ENCODE measurements around the gene SCAF8.

SCAF8 gene

DNA sequence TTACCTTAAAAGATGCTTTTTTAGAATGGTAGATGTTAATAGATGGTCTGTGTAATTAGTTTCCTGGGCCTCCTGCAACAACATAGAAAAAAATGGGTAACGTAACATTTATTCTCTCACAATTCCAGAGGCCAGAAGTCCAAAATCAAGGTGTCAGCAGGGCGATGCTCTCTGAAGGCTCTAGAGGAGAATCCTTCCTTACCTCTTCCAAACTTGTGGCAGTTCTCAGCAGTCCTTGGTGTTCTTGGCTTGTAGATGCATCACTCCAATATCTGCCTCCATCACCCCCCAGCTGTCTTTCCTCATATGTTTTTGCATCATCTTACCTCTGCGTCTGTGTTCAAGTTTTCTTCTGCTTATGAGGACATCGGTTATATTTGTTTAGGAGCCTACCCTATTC lies 107.9 kb downstream of the SCAF8 start:
- DNase-seq, result no peak

DNA sequence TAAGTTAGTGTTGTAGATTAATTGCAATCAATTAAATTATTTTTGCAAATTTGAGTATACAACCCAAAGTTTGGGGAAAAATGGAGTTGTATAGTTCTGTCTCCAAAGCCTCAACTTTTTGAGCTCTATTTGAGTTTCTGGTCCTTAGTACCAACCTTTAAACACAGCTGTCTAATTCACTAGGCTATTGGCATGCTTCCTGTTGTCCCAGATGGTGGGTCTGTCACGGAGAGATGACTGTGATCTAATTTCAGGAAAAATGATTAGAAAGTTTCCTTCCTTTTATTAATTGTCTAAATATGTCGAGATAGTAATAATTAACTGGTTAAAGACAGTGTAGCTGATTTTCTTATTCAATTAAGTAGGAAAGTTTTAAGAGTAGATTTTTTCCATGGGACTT lies 109.6 kb downstream of the SCAF8 start:
- DNase-seq, result no peak

DNA sequence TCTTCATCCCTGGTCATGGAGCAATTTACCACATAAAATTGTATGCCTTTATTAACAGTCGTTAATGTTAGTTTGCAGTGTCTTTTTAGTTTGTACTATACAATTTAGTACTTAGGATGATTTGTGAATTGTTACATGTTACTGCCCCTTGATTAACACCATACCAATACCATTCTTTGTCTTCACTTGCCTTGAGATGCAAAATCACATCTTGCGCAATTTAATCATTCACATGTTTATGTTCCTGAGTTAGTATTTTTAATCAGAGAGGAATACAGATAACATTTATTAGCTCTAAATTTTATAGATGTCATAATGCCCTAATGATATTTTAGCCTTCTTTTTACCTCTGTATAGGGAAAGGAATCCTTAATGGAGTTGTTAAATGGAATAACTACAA lies 114.1 kb downstream of the SCAF8 start:
- no peak for DNase-seq

DNA sequence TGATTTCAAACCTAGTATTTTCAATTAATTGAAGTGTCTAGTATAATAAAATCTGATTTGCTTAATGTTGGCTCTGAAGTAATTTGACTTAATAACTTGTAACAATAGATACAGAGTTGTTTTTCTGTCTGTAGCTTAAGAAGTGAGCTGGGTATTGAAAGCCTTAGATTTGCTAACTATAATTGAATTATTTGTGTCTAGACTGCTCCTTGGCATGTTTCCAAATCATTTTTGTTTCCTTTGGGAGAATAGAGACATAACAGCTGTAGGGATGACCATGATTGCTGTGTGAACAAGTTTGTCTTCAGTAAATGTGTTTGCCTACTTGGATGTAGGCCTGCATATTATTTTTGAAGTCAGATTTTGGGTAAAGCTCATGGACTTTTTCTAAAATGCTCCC lies 115.4 kb downstream of the SCAF8 start:
- no peak for DNase-seq

DNA sequence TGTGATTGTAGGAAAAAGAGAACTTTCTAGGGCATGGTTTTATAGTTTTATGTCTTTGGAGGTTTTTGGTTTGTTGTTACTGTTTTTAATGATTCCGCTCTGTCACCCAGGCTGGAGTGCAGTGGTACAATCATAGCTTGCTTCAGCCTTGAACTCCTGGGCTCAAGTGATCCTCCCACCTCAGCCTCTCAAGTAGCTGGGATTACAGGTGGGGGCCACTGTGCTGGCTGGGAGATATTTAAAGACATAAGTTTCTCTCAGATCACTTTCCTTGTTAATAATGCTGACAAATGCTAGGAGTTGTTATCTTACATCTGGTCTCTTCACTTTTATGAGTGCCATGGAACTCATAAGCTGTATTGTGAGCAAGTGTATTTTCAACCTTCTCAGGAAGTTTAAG lies 116.3 kb downstream of the SCAF8 start:
- DNase-seq, result no peak

DNA sequence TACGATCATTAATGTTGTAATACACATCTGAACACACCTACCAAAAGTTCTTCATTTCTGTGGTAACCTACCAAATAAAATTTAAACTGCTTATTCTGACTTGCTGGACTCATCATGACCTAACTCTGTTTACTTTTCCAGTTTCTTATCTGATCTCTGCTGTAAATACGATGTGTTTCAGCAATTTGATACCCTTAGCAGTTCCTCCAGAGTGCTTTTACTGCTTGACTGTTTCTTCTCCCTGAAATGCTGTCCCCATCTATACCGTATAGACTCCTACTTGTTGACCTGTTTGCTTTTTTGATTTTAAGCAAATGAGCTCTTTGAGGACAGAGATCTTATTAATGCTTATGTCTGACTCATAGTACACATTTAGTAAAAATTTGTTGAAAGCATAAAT lies 119.5 kb downstream of the SCAF8 start:
- no peak for DNase-seq

DNA sequence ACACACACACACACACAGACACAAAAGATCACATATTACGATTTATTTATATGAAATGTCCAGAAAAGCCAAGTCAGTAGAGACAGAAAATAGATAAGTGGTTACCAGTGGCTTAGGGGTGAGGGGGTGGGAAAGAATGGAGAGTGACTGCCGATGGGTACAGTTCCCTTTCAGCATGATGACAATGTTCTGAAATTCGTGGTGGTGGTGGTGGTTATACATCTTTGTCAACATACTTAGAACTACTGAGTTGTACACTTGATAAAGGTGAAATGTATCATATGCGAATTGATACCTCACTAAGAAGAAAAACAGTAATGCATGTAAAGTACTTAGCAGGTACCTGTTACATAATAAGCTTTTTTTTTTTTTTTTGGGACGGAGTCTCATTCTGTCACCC lies 124.3 kb downstream of the SCAF8 start:
- no peak for DNase-seq

DNA sequence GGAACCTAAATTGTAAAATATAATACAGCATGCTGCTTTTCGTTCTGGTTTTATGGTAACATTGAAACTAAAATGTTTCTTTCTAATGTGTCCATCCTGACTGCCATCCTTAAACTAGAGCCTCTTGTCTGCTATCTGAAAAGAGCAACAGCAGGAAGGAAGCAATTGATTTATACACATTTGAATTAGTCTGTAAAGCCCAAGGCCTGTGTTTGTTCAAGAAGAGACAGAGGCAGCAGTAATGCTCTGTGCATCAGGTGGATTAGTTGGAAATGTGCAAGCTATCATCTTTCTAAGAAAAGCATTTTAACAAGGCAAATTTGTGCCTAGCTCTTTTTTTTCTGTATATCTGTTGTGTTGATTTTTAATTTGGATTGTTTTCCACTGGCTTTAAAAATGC lies 128.6 kb downstream of the SCAF8 start:
- DNase-seq, result no peak

DNA sequence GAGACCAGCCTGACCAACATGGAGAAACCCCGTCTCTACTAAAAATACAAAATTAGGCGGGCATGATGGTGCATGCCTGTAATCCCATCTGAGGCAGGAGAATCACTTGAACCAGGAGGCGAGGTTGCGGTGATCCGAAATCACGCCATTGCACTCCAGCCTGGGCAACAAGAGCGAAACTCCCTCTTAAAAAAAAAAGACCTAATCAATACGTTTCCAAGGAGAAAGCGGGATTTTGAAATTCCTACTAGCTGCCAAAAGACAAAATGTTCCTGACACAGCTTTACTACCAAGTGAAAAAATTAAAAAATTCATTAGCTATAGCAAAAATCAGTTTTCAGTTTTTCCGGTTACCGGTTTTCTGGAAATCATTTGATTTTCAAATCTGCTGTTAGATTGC lies 129.3 kb downstream of the SCAF8 start:
- DNase-seq, result no peak

DNA sequence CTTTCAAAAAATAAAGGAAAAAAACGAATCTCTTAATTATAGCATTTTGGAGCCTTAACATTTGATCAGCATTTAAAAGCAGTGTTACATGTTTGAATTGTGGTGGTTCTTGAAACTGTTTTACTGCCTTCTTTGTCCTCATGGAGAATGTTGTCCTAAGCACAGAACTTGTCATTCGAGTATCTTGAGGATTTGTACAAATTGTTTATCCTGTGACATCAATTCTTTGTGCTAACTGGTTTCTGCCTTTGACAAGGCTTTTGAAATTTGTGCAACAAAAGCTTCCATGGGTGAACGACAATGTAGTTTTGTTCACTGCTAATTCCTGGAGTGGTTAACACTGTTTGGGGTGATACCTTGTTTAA lies 130.8 kb downstream of the SCAF8 start:
- DNase-seq, result no peak

DNA sequence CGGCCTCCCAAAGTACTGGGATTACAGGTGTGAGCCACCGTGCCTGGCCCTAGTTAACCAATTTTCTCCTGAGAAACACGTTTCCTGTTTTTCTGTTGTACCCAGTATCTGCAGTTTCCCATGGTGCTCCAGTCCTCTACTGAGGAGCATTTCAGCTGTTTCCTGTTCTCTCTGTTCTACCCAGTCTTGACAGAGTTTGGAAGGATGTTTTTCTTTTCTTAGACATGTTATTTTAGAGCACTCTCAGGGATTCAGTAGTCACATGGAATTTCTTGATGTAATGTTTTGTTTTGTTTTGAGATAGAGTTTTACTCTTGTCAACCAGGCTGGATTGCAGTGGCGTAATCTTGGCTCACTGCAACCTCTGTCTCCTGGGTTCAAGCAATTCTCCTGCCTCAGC lies 132.1 kb downstream of the SCAF8 start:
- DNase-seq, result peak; percentile 30 to 43

DNA sequence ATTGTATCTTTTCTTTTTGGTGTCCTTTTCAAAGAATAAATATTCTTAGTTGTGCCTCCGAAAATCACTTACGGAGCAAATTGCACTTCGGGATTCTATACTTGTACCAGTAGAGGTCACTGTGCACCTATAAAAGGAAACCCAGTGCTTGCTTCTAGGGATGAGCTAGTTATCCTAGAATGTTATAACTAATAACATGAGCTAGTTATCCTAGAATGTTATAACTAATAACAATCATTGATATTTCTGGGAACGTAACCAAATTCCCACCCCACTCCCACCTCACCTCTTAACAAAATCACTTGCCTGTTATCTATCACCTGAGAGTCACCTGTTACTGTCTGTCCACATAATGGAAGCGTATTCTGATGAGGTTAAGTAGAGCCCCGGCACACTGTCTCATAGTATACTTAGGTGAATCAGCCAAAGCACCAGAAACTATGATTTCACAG lies 135.0 kb downstream of the SCAF8 start:
- peak; percentile 69 to 78 for DNase-seq

DNA sequence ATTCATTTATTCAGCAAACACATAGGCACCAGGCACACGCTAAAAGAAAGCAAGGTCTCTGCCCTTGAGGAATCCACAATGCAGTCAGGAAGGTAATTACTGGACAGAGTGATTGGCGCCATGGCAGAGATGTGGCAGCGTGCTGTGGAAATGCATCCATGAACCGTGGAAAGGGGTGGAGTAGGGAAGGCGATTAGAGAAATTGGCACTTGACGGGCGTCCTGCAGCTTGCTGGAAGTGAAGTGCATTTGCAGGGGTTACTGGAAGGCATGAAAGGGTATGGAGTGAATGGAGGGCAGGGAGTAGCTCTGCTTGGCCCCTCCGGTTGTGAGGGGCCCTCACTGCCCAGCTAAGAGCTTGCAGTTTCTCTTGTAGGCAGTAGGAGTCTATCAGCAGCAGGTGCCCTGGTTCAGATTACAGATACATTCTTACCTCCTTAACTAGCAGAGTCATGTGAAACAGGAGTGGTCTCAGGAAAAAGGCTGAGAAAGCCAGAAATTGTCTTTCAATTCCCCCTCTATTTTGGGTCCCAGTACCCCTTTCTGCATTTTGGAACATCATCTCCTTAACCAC lies 139.4 kb downstream of the SCAF8 start:
- no peak for DNase-seq

DNA sequence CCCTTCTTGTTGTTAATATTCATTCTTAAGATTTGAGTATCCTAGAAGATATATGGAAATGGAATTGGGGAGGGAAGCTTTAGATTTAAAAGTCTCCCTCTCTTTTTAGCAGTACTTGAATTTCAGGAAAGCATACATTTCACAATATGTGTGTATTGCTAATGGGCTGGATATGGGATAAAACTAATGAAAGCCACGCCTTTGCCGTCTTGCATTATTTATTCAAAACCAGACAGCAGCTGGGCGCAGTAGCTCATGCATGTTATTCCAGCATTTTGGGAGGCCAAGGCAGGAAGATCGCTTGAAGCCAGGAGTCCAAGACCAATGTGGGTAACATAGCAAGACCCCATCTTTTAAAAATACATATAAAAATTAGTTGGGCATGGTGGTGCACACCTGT lies 140.3 kb downstream of the SCAF8 start:
- DNase-seq, result no peak

DNA sequence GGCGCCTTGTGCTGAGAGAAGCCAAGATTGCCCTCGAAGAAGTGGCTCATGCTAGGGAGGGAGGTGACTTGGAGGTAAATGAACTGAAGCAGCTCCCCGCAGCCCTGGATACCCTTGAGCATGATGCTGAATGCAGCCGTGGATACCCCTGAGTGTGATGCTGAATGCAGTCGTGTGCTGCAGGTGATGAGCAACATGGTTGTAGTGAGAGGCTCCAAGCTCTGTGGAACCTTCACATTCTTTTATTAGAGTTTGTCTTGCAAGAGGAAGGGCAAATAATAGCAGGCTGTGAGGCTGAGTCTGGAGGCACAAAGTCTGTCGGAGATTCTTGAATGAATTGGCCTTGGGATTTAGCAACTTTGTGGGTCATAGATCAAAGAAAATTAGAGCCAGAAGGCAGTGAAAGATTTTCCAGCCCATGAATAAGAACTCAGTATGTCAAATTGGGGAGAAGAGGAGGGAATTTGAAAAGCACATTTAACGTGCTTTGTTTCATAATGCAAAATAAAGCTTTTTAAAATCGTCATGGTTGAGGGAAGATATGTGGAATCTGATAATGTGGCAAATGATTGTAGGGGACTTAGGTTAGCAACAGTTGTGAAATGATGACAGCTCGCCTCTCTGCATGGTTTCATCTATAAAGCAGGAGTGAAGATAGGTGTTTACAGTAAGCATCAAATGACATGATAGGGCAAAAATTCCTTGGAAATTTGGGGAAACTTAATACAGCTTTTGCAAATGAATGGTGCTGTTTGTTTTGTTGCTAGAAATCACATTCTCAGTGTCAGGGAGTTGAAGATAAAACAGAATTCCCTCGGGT lies 141.8 kb downstream of the SCAF8 start:
- no peak for DNase-seq

DNA sequence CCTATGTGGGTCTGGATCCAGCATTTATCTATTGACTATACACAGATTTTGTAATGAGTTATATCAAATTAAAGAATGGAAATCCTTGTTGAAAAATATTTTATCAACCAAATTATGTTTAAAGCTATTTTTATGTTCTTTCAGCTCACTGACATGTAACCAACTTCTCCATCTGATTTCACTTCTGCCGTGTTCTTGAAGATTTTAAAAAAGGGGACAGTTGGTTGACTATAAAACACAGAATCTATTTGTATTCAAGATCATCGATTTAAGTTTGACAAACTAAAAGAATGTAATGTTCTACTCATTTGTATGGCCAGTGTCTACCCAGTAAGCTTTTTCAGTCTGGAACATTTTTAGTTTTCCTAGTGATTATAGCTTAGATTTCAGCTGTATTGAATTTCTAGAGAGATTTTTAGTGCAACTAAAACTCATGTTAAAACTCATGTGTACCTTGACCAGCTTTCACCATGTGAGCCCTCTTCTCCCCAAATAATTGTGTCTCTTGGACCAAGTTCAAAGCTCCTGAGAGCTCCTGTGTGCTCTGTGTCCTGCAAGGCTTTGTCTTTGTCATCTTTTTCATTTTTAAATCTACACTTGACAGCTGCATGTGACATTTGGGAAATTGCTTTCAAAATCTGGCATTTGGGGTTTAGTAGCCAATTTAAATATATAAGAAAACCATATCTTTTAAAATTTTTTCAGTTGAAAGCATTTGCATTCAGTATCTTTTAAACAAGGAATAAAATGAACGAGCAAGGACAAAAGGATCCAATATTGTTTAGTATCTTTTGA lies 143.5 kb downstream of the SCAF8 start:
- no peak for DNase-seq

DNA sequence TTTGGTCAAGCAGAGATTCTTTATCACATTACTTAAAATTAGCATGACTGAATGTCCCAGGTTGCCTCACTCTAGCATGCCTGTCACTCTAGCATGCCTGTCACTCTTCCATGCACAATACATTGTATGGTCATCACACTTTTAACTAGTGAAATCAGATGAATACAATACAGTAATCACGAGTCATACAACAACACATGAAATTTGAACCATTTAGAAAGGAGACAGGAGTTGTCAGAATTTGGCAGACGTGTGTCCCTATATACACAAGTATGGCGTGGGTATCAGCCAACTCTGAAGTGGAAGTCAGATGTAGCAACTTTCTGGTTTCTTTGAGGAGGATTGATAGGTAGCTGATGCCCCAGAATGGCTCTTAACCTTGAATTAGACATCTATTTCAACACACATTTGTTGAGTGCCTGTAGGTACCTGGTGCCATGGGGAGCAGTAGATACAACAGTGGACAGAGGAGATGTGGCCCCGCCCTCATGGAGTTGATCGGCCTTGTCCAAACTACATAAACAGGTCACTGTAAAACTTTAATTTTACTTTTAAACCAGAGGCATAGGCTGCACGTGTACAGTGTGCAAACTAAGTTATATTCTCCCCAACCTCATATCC lies 145.8 kb downstream of the SCAF8 start:
- no peak for DNase-seq

DNA sequence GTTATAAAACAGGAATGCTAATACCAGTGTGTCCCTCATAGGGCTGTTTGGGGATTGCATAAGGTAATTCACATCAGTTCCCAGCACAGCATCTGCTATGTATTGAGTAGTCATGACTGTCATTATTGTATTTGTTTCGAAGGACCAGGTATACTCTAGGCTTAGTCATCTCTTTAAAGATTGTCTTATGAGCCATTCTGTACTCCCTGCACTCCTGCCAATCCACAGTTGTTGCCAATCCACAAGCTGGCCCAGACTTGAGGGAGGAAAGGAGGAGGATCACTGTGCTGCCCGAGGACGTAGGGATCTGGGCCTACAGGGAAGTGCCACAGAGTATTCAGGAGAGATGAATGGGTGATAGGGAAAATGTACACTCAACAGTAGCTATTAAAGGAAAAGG lies 148.9 kb downstream of the SCAF8 start:
- DNase-seq, result no peak
